Neural cell (in vitro differentiated cells): ENCODE results near the gene PAK3. TPM values are rescaled to one million over a fixed set of nuclear protein-coding genes. Genes with fewer than 3 reads are reported as not detected.

Experiments used
- H2AFZ ChIP-seq: fragments of 200-600, 300-800 bp; sonication (generic), shearing (Covaris generic); 2 replicates; pipeline ENCODE4 v1.6.0; 2014; ENCODE audit warnings: low read depth, mild to moderate bottlenecking, antibody characterized with exemption, low read length, moderate library complexity
- H3F3A ChIP-seq: fragments of 200-600 bp; shearing (Covaris generic); 2 replicates; pipeline ENCODE4 v1.6.1; 2016; ENCODE audit warnings: mild to moderate bottlenecking, moderate library complexity, mixed read lengths, antibody characterized with exemption, low read length; ENCODE audit not compliant: insufficient read depth, poor library complexity, severe bottlenecking
- H3K27ac ChIP-seq: fragments of 200-600, 300-800 bp; sonication (generic), shearing (Covaris generic); 2 replicates; pipeline ENCODE4 v1.5.1; 2014; ENCODE audit warnings: mild to moderate bottlenecking, low read length, moderate library complexity
- H3K27me3 ChIP-seq: fragments of 300-800, 200-600 bp; sonication (generic), shearing (Covaris generic); 2 replicates; pipeline ENCODE4 v1.6.0; 2014; ENCODE audit warnings: mild to moderate bottlenecking, low read depth, low read length, moderate library complexity; ENCODE audit not compliant: insufficient read depth
- H3K36me3 ChIP-seq: fragments of 300-800, 200-600 bp; sonication (generic), shearing (Covaris generic); 2 replicates; pipeline ENCODE4 v1.5.1; 2014; ENCODE audit warnings: mild to moderate bottlenecking, antibody characterized with exemption, low read length, moderate library complexity; ENCODE audit not compliant: insufficient read depth
- H3K4me2 ChIP-seq: fragments of 300-800, 200-600 bp; sonication (generic), shearing (Covaris generic); 2 replicates; pipeline ENCODE4 v1.6.0; 2014; ENCODE audit warnings: mild to moderate bottlenecking, low read length
- H3K4me3 ChIP-seq: fragments of 300-800, 200-600 bp; sonication (generic), shearing (Covaris generic); 2 replicates; pipeline ENCODE4 v1.5.1; 2014; ENCODE audit warnings: mild to moderate bottlenecking, low read length, moderate library complexity
- H3K79me2 ChIP-seq: fragments of 200-600 bp; shearing (Covaris generic); replicated peaks from 2 replicates; pipeline ENCODE4 v1.6.0; 2014; ENCODE audit warnings: mild to moderate bottlenecking, low read length, moderate library complexity; ENCODE audit not compliant: insufficient read depth
- H3K9ac ChIP-seq: fragments of 300-800, 200-600 bp; sonication (generic), shearing (Covaris generic); 2 replicates; pipeline ENCODE4 v1.6.1; 2016; ENCODE audit warnings: mild to moderate bottlenecking, low read length, mixed read lengths
- H3K9me2 ChIP-seq: fragments of 200-600 bp; shearing (Covaris generic); 2 replicates; pipeline ENCODE4 v1.6.1; 2016; ENCODE audit warnings: mild to moderate bottlenecking, low read length, mixed read lengths; ENCODE audit not compliant: insufficient read depth
- H3K9me3 ChIP-seq: fragments of 200-600, 300-800 bp; sonication (generic), shearing (Covaris generic); 2 replicates; pipeline ENCODE4 v1.6.1; 2016; ENCODE audit warnings: mild to moderate bottlenecking, mixed run types, low read length, moderate library complexity, mixed read lengths
- H4K20me1 ChIP-seq: fragments of 200-600 bp; shearing (Covaris generic); 2 replicates; pipeline ENCODE4 v1.6.1; 2016; ENCODE audit warnings: mild to moderate bottlenecking, mixed run types; ENCODE audit not compliant: insufficient read depth
- CTCF ChIP-seq: fragments of 450-650 bp; IDR thresholded peaks from 2 replicates; pipeline ENCODE4 v1.5.1; 2014; ENCODE audit warnings: antibody characterized with exemption, mild to moderate bottlenecking, moderate library complexity; ENCODE audit not compliant: poor library complexity, severe bottlenecking
- EP300 ChIP-seq: fragments of 450-650 bp; conservative IDR thresholded peaks from 2 replicates; pipeline ENCODE4 v1.6.1; 2014; ENCODE audit warnings: antibody characterized with exemption, mild to moderate bottlenecking, moderate library complexity; ENCODE audit not compliant: poor library complexity, severe bottlenecking
- EZH2 ChIP-seq: fragments of 200-600, 300-800 bp; shearing (Covaris generic), sonication (generic); IDR thresholded peaks from 2 replicates; pipeline ENCODE4 v1.6.1; 2014; ENCODE audit warnings: antibody characterized with exemption, low read length, borderline replicate concordance, mild to moderate bottlenecking; ENCODE audit not compliant: insufficient read depth, poor library complexity, severe bottlenecking
- MXI1 ChIP-seq: fragments of 450-650 bp; conservative IDR thresholded peaks from 2 replicates; pipeline ENCODE4 v1.6.1; 2014; ENCODE audit warnings: antibody characterized with exemption, mild to moderate bottlenecking; ENCODE audit not compliant: poor library complexity, severe bottlenecking
- POLR2AphosphoS5 ChIP-seq: IDR thresholded peaks from 2 replicates; pipeline ENCODE4 v1.6.1; 2012
- RAD21 ChIP-seq: fragments of 450-650 bp; conservative IDR thresholded peaks from 2 replicates; pipeline ENCODE4 v1.6.1; 2014; ENCODE audit warnings: antibody characterized with exemption, mild to moderate bottlenecking, moderate library complexity
- REST ChIP-seq: IDR thresholded peaks from 2 replicates; pipeline ENCODE4 v1.6.1; 2012; ENCODE audit warnings: borderline replicate concordance
- SMC3 ChIP-seq: fragments of 450-650 bp; conservative IDR thresholded peaks from 2 replicates; pipeline ENCODE4 v1.6.1; 2014; ENCODE audit warnings: antibody characterized with exemption, mild to moderate bottlenecking, moderate library complexity; ENCODE audit not compliant: poor library complexity
- TAF1 ChIP-seq: IDR thresholded peaks from 2 replicates; pipeline ENCODE4 v1.6.1; 2012; ENCODE audit warnings: low read depth
- polyA plus RNA-seq: library from polyadenylated mRNA; depleted of rRNA; stranded (reverse); fragments of >200 nt; gene quantifications from 2 replicates; pipeline ENCODE4 v1.2.3, GENCODE V29; 2014

PAK3 gene
- polyA plus RNA-seq, 1 donor from 2014 or later = 92.4 TPM

GRCh38 chrX:111165902-111166301, 69.9 kb downstream of the PAK3 start:
- TF ChIP-seq REST = no peak
- TF ChIP-seq MXI1 = no peak
- no peak for TF ChIP-seq RAD21
- no peak for TF ChIP-seq EP300
- TF ChIP-seq SMC3 = no peak
- no peak for TF ChIP-seq POLR2AphosphoS5
- TF ChIP-seq TAF1 = no peak
- no peak for TF ChIP-seq EZH2
- H3K27me3 ChIP-seq = no peaks in the 10 kb centered on the region

GRCh38 chrX:111167334-111167733, 71.3 kb downstream of the PAK3 start:
- no peaks in the 10 kb centered on the region for H4K20me1 ChIP-seq
- H3K79me2 ChIP-seq = no peaks in the 10 kb centered on the region
- H3K27me3 ChIP-seq = no peaks in the 10 kb centered on the region
- no peak overlapping the region for H3K9ac ChIP-seq
- H2AFZ ChIP-seq = no peak overlapping the region
- no peaks in the 10 kb centered on the region for H3K36me3 ChIP-seq
- H3K27ac ChIP-seq = no peak overlapping the region
- H3F3A ChIP-seq = no peaks in the 10 kb centered on the region
- no peak overlapping the region for H3K4me2 ChIP-seq
- no peak overlapping the region for H3K4me3 ChIP-seq
- no peaks in the 10 kb centered on the region for H3K9me2 ChIP-seq
- no peaks in the 10 kb centered on the region for H3K9me3 ChIP-seq
- no peak for TF ChIP-seq SMC3
- TF ChIP-seq RAD21 = no peak
- TF ChIP-seq EZH2 = no peak
- no peak for TF ChIP-seq TAF1
- TF ChIP-seq POLR2AphosphoS5 = no peak
- no peak for TF ChIP-seq MXI1
- no peak for TF ChIP-seq EP300

More at GRCh38 chrX:111165902-111166301, 69.9 kb downstream of the PAK3 start:
- no peak overlapping the region for H3K4me3 ChIP-seq
- H3K79me2 ChIP-seq = no peaks in the 10 kb centered on the region
- no peak overlapping the region for H2AFZ ChIP-seq
- no peaks in the 10 kb centered on the region for H3F3A ChIP-seq
- H3K9me3 ChIP-seq = no peaks in the 10 kb centered on the region
- H3K9ac ChIP-seq = no peak overlapping the region
- H3K9me2 ChIP-seq = no peaks in the 10 kb centered on the region
- H3K27ac ChIP-seq = no peak overlapping the region
- no peaks in the 10 kb centered on the region for H4K20me1 ChIP-seq
- no peak overlapping the region for H3K4me2 ChIP-seq
- H3K36me3 ChIP-seq = no peaks in the 10 kb centered on the region

- Histone ChIP-seq H3K4me2 (no peak overlapping the region), H3K9me2 (no peaks in the 10 kb centered on the region), H3K79me2 (no peaks in the 10 kb centered on the region), H4K20me1 (no peaks in the 10 kb centered on the region), H3K4me3 (no peak overlapping the region), H3K36me3 (no peaks in the 10 kb centered on the region), H3F3A (no peaks in the 10 kb centered on the region), H2AFZ (no peak overlapping the region), H3K27me3 (no peaks in the 10 kb centered on the region), H3K9me3 (no peaks in the 10 kb centered on the region), H3K27ac (no peak overlapping the region), H3K9ac (no peak overlapping the region)
- peak; percentile 61 for TF ChIP-seq SMC3
- no peak for TF ChIP-seq POLR2AphosphoS5
- TF ChIP-seq CTCF = peak; percentile 62
- no peak for TF ChIP-seq MXI1
- peak; percentile 65 for TF ChIP-seq RAD21
- TF ChIP-seq EP300 = no peak
- no peak for TF ChIP-seq REST
These were observed 72.3 kb downstream of the PAK3 start for GRCh38 chrX:111168314-111168713.
